Measurements from ENCODE around the gene SH2D3C. TPM values are rescaled to one million over a fixed set of nuclear protein-coding genes. Genes with fewer than 3 reads are reported as not detected.

The SH2D3C gene
- total and polyA plus RNA-seq, 2 of the 8 experiments (the other 6 are each of a cell fraction or from before 2014, with no cell fraction given) = 6.4 to 8.1 TPM

DNA sequence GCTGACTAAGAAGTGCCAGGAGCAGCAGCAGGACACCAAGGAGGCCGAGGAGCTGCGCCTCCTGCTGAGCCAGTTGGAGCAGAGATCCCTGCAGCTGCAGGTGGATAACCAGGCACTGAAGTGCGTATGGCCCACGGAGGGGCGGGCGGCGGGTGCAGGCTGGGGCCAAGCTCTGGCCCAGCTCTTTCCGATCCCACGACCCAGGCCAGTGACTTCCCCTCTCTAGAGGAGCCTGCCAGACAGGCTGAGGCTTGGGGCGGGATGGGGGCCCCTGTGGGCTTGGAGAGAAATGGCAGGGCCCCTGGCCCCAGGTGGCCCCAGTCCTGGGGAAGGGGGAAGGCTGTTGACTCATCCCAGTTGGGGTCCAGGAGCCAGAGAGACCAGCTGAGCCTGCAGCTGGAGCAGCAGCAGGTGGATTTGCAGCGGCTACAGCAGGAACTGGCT is 66.6 kb downstream of the SH2D3C start:
- H4K91ac ChIP-seq (replicated peaks; ENCODE audit: insufficient read length, low read length) = peak overlapping the region; percentile 57
- no peak overlapping the region for H2BK5ac ChIP-seq (ENCODE audit: low read depth, low read length)
- ChIA-PET CTCF (ENCODE audit: partially characterized antibody) (interaction anchor here (0.6 to 3.9 kb wide), 15 partner anchors 9 to 209 kb away, joined by 3 to 23 read pairs (median 4); partner anchors contain the start of gene TOR2A), POLR2A (ENCODE audit: partially characterized antibody) (interaction anchor here (0.7 to 2.6 kb wide), 10 partner anchors 8 to 261 kb away, joined by 3 to 7 read pairs (median 3); partner anchors contain the start of genes LRSAM1 and RPL12)
- H2BK12ac ChIP-seq (ENCODE audit: low read depth, low read length) = peak overlapping the region; percentile 33; the same call in 1 of the 2 replicates
- H3K4me1 ChIP-seq (replicated peaks in 1 of 4; ENCODE audit: control insufficient read depth in 3 of 4, insufficient read depth in 4 of 4, low read length in 3 of 4) = peaks cover 0 to 32% (median 22%) of the 10 kb centered on the region in 4 experiments; a peak in 6 of 7 replicates
- no peak overlapping the region for H3K9ac ChIP-seq (replicated peaks in 1 of 4; ENCODE audit: extremely low read depth in 1 of 4, low read depth in 3 of 4, low read length in 3 of 4)
- no peak for FAIRE-seq
- H3K14ac ChIP-seq (ENCODE audit: insufficient read length) = no peak overlapping the region
- H4K5ac ChIP-seq (ENCODE audit: insufficient read length, low read depth, low read length) = no peak overlapping the region
- no peak overlapping the region for H3K4me3 ChIP-seq (ENCODE audit: extremely low read depth in 1 of 4, insufficient read depth in 2 of 4, low read depth in 3 of 4, low read length in 4 of 4)
- peak overlapping the region; percentile 20; the same call in 1 of the 2 replicates for H3K27ac ChIP-seq (ENCODE audit: low read depth, low read length)
- no peak overlapping the region for H3K4ac ChIP-seq (replicated peaks; ENCODE audit: insufficient read length, low read depth, low read length)
- H4K8ac ChIP-seq (ENCODE audit: extremely low read depth, insufficient read depth, low read length) = no peak overlapping the region
- TF ChIP-seq TCF12 (IDR thresholded peaks at IDR 0.05; ENCODE audit: low read depth, low read length) (0 out of 2 replicates have a peak, but pooled peaks have one; percentile 54), SUZ12 (IDR thresholded peaks at IDR 0.05; ENCODE audit: low read length) (no peak), SIN3A (conservative IDR thresholded peaks at IDR 0.05 in 1 of 2, IDR thresholded peaks at IDR 0.05 in 1 of 2; ENCODE audit: low read depth in 1 of 2, low read length in 2 of 2) (0 out of 4 replicates have a peak, but pooled peaks of 1 of the 2 experiments have one; percentile 26), RAD21 (IDR thresholded peaks at IDR 0.05 in 1 of 2, conservative IDR thresholded peaks at IDR 0.05 in 1 of 2; ENCODE audit: low read depth in 2 of 2, low read length in 2 of 2) (peak in 1 of 2 experiments; percentile 39; a peak in 2 of 4 replicates)
- TF ChIP-seq, protein P1, sequence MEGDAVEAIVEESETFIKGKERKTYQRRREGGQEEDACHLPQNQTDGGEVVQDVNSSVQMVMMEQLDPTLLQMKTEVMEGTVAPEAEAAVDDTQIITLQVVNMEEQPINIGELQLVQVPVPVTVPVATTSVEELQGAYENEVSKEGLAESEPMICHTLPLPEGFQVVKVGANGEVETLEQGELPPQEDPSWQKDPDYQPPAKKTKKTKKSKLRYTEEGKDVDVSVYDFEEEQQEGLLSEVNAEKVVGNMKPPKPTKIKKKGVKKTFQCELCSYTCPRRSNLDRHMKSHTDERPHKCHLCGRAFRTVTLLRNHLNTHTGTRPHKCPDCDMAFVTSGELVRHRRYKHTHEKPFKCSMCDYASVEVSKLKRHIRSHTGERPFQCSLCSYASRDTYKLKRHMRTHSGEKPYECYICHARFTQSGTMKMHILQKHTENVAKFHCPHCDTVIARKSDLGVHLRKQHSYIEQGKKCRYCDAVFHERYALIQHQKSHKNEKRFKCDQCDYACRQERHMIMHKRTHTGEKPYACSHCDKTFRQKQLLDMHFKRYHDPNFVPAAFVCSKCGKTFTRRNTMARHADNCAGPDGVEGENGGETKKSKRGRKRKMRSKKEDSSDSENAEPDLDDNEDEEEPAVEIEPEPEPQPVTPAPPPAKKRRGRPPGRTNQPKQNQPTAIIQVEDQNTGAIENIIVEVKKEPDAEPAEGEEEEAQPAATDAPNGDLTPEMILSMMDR (IDR thresholded peaks at IDR 0.05; ENCODE audit: control extremely low read depth in 1 of 3, insufficient read depth in 1 of 3, low read depth in 1 of 3, low read length in 3 of 3) = peak in 2 of 3 experiments; percentile 7 to 19; a peak in 1 of 4 replicates
- no peak overlapping the region for H2AFZ ChIP-seq (ENCODE audit: low read length)
- no peak overlapping the region for H3K56ac ChIP-seq (replicated peaks; ENCODE audit: insufficient read length, low read depth, low read length)
- no peak overlapping the region for H3K23ac ChIP-seq (ENCODE audit: insufficient read length)
- peak overlapping the region; percentile 19 to 43; a peak in 2 of 4 replicates for H3K4me2 ChIP-seq (ENCODE audit: insufficient read depth in 1 of 2, low read depth in 2 of 2, low read length in 2 of 2)
- H4K20me1 ChIP-seq (replicated peaks in 1 of 2; ENCODE audit: control insufficient read depth in 1 of 2, insufficient read depth in 2 of 2, low read length in 2 of 2) = peaks cover 0 to 3% of the 10 kb centered on the region in 2 experiments
- no peaks in the 10 kb centered on the region for H3K36me3 ChIP-seq (ENCODE audit: control insufficient read depth in 2 of 4, insufficient read depth in 4 of 4, low read length in 3 of 4)
- H2BK20ac ChIP-seq (ENCODE audit: low read length) = no peak overlapping the region
- no peaks in the 10 kb centered on the region; the same call in 1 of the 2 replicates for H3K79me1 ChIP-seq (ENCODE audit: low read depth, low read length)
- no peak overlapping the region for H2AK5ac ChIP-seq (ENCODE audit: low read depth, low read length)
- peak overlapping the region; percentile 78; the same call in 1 of the 2 replicates for H3K18ac ChIP-seq (ENCODE audit: extremely low read depth, low read length)
- H3K9me3 ChIP-seq (ENCODE audit: insufficient read depth in 2 of 2, low read depth in 1 of 2, low read length in 1 of 2) = no peaks in the 10 kb centered on the region
- H2BK120ac ChIP-seq (replicated peaks; ENCODE audit: low read depth, low read length) = no peak overlapping the region
- WGBS, 2 experiments (ENCODE audit: extremely low coverage in 1 of 2, insufficient coverage in 1 of 2, insufficient read length in 1 of 2, insufficient replicate concordance in 2 of 2, low coverage in 1 of 2, low lambda C conversion rate in 2 of 2, missing lambda C conversion rate in 1 of 2) = 56% methylated on average over 10 of the region's 11 CpGs; no CpG with 5 or more reads in 1 of the 2 experiments
- H3K27me3 ChIP-seq (replicated peaks in 1 of 4; ENCODE audit: control insufficient read depth in 3 of 4, extremely low read depth in 1 of 4, insufficient read depth in 3 of 4, low read length in 3 of 4) = 0 out of 7 replicates have a peak, but pooled peaks cover 0 to 2% (median 0%) of the 10 kb centered on the region in 4 experiments
- H3K23me2 ChIP-seq (ENCODE audit: low read depth, low read length) = peaks cover 10% of the 10 kb centered on the region; the same call in 1 of the 2 replicates
- no peak for DNase-seq (ENCODE audit: low read depth in 1 of 2, low spot score in 2 of 2)
- no peaks in the 10 kb centered on the region for H3K79me2 ChIP-seq (ENCODE audit: control insufficient read depth in 1 of 2, insufficient read depth in 2 of 2, low read length in 2 of 2)
- no peak overlapping the region; the same call in 1 of the 2 replicates for H2BK15ac ChIP-seq (ENCODE audit: low read length)
